OCI-LY7 (cell line): ENCODE data around the gene IGFL4. TPM values are rescaled to one million over a fixed set of nuclear protein-coding genes. Genes with fewer than 3 reads are reported as not detected.

ENCODE experiments used
- BruUV-seq: library from RNA; stranded (reverse); fragments of 400-500 nt; replicated peaks from 2 replicates; lab custom pipeline; 2021; lab: Mats Ljungman, UMichigan
- CTCF ChIA-PET: fragments of 300-600 bp; sonication (Branson Sonifier 250); formaldehyde crosslinking; loops from one replicate; lab custom pipeline; 2022; ENCODE audit warnings: antibody characterized with exemption; ENCODE audit not compliant: unreplicated experiment; lab: Charles Lee
- POLR2A ChIA-PET: fragments of 300-600 bp; sonication (Branson Sonifier 250); formaldehyde crosslinking; loops from one replicate; lab custom pipeline; 2022; ENCODE audit warnings: antibody characterized with exemption; lab: Charles Lee
- DNase-seq: peaks from one replicate; pipeline ENCODE4 v3.0.0-alpha.2; 2015; ENCODE audit warnings: low spot score
- H2AFZ ChIP-seq: fragments of 200-600 bp; sonication (generic), shearing (Covaris generic); 2 replicates; pipeline ENCODE4 v1.6.1; 2014; ENCODE audit warnings: mild to moderate bottlenecking, antibody characterized with exemption, low read length, moderate library complexity
- H3K27ac ChIP-seq: fragments of 200-600 bp; sonication (generic); 2 replicates; pipeline ENCODE4 v1.5.1; 2014; ENCODE audit warnings: mixed run types, low read depth, mild to moderate bottlenecking, moderate library complexity, low read length, inconsistent platforms; ENCODE audit not compliant: poor library complexity, severe bottlenecking
- H3K36me3 ChIP-seq: fragments of 200-600 bp; sonication (generic); 2 replicates; pipeline ENCODE4 v1.6.1; 2014; ENCODE audit warnings: mild to moderate bottlenecking, antibody characterized with exemption, low read length, moderate library complexity, mixed read lengths; ENCODE audit not compliant: insufficient read depth
- H3K4me1 ChIP-seq: fragments of 200-600 bp; sonication (generic); 2 replicates; pipeline ENCODE4 v1.5.1; 2014; ENCODE audit warnings: mild to moderate bottlenecking, low read length; ENCODE audit not compliant: insufficient read depth, poor library complexity, severe bottlenecking
- H3K4me2 ChIP-seq: fragments of 200-600 bp; sonication (generic); 2 replicates; pipeline ENCODE4 v1.6.1; 2014; ENCODE audit warnings: mild to moderate bottlenecking, low read length
- H3K4me3 ChIP-seq: fragments of 200-600 bp; sonication (generic); 2 replicates; pipeline ENCODE4 v1.5.1; 2014; ENCODE audit warnings: mild to moderate bottlenecking, low read depth, low read length; ENCODE audit not compliant: poor library complexity, severe bottlenecking
- H3K79me2 ChIP-seq: fragments of 200-600 bp; sonication (generic); 2 replicates; pipeline ENCODE4 v1.6.1; 2016; ENCODE audit warnings: low read depth, mild to moderate bottlenecking, low read length, moderate library complexity, mixed read lengths; ENCODE audit not compliant: insufficient read depth
- H3K9me2 ChIP-seq: fragments of 200-600 bp; sonication (generic); 2 replicates; pipeline ENCODE4 v1.6.1; 2016; ENCODE audit warnings: mild to moderate bottlenecking, low read length, mixed read lengths; ENCODE audit not compliant: insufficient read depth
- H3K9me3 ChIP-seq: fragments of 200-600 bp; sonication (generic); 2 replicates; pipeline ENCODE4 v1.6.1; 2014; ENCODE audit warnings: mild to moderate bottlenecking, mixed run types, low read length, mixed read lengths
- H4K20me1 ChIP-seq: fragments of 200-600 bp; sonication (generic); 2 replicates; pipeline ENCODE4 v1.6.1; 2014; ENCODE audit warnings: mild to moderate bottlenecking, antibody characterized with exemption, low read length, moderate library complexity, mixed read lengths; ENCODE audit not compliant: insufficient read depth
- CTCF ChIP-seq: fragments of 200-600 bp; sonication (generic); conservative IDR thresholded peaks from 2 replicates; pipeline ENCODE4 v1.5.1; 2014; ENCODE audit warnings: mild to moderate bottlenecking, antibody characterized with exemption, low read length, moderate library complexity, mixed read lengths
- EZH2phosphoT487 ChIP-seq: fragments of 200-600 bp; sonication (generic); IDR thresholded peaks from 2 replicates; pipeline ENCODE4 v1.6.1; 2018; ENCODE audit warnings: low read depth, borderline replicate concordance, mild to moderate bottlenecking, mixed run types, antibody characterized with exemption, low read length, moderate library complexity, mixed read lengths
- intact Hi-C: fragments of 100-400 bp; cut with micrococcal nuclease; formaldehyde crosslinking; loops from one replicate; pipeline ENCODE4 v1.10.0; 2022; ENCODE audit not compliant: unreplicated experiment
- total RNA-seq, 2 experiments: library from RNA; depleted of rRNA in 1 of 2; stranded (reverse); fragments of >200 nt in 1 of 2; shearing (Covaris generic) in 1 of 2; gene quantifications; 2 replicates each; pipeline ENCODE4 v1.2.3, GENCODE V29; 2014 to 2022

IGFL4 gene
- total RNA-seq, 2 experiments from 2014 or later = not detected

GRCh38 chr19:45996933-45997332 lies 43.9 kb downstream of the IGFL4 start:
- Histone ChIP-seq H3K9me3 (no peaks in the 10 kb centered on the region), H3K4me3 (no peak overlapping the region), H4K20me1 (no peaks in the 10 kb centered on the region), H2AFZ (no peak overlapping the region), H3K27ac (no peak overlapping the region), H3K4me2 (peak overlapping the region; percentile 82; the same call in 1 of the 2 replicates), H3K79me2 (peaks cover 8% of the 10 kb centered on the region; the same call in 1 of the 2 replicates), H3K36me3 (peaks cover 6% of the 10 kb centered on the region; the same call in 1 of the 2 replicates), H3K4me1 (peaks cover 19% of the 10 kb centered on the region), H3K9me2 (no peaks in the 10 kb centered on the region)
- BruUV-seq = no TSS peak
- DNase-seq = no peak
- CTCF ChIA-PET = no interaction called here
- intact Hi-C loops = loop anchor here (5.0 kb wide), 1 partner anchor 70 kb away; no protein-coding TSS in a partner anchor
- POLR2A ChIA-PET = interaction anchor here (0.6 kb wide), 1 partner anchor 814 kb away, joined by 3 read pairs; no protein-coding TSS in a partner anchor
- no peak for TF ChIP-seq EZH2phosphoT487
- no peak for TF ChIP-seq CTCF

- no peak for TF ChIP-seq CTCF
- no peak for TF ChIP-seq EZH2phosphoT487
- Histone ChIP-seq H3K79me2 (peaks cover 8% of the 10 kb centered on the region; the same call in 1 of the 2 replicates), H3K4me1 (peaks cover 19% of the 10 kb centered on the region), H3K4me2 (peak overlapping the region; percentile 82), H3K27ac (peak overlapping the region; percentile 24), H2AFZ (peak overlapping the region; percentile 41; the same call in 1 of the 2 replicates), H3K9me3 (no peaks in the 10 kb centered on the region), H3K9me2 (no peaks in the 10 kb centered on the region), H3K4me3 (peak overlapping the region; percentile 82), H4K20me1 (no peaks in the 10 kb centered on the region), H3K36me3 (peaks cover 6% of the 10 kb centered on the region; the same call in 1 of the 2 replicates)
- ChIA-PET POLR2A (no interaction called here), CTCF (interaction anchor here (0.6 kb wide), 1 partner anchor 203 kb away, joined by 5 read pairs; the partner anchor contains the start of gene DMWD)
- DNase-seq = no peak
- BruUV-seq = TSS peak; percentile 81
- intact Hi-C loops = loop anchor here (5.0 kb wide), 1 partner anchor 69 kb away; no protein-coding TSS in a partner anchor
Observed at GRCh38 chr19:45995715-45996385, 45.0 kb downstream of the IGFL4 start.
